IMR-90 (cell line): ENCODE results near the gene IL1R2. TPM values are rescaled to one million over a fixed set of nuclear protein-coding genes. Genes with fewer than 3 reads are reported as not detected.

ENCODE experiments used
- ATAC-seq: fragments of 200-7000 bp; cut with Tn5 transposase; 2 replicates; pipeline ENCODE4 v1.9.1; 2020; ENCODE audit warnings: low read depth, mild to moderate bottlenecking, moderate library complexity
- BruUV-seq: library from RNA; stranded (reverse); fragments of 400-500 nt; replicated peaks from 2 replicates; lab custom pipeline; 2021; lab: Mats Ljungman, UMichigan
- CTCF ChIA-PET: fragments of 300-600 bp; formaldehyde crosslinking; extraction: SDS; loops from one replicate; lab custom pipeline; 2021; ENCODE audit warnings: antibody characterized with exemption; lab: Yijun Ruan, JAX
- POLR2A ChIA-PET: fragments of 300-600 bp; sonication (Branson Sonifier 250); formaldehyde crosslinking; loops from one replicate; lab custom pipeline; 2022; ENCODE audit warnings: antibody characterized with exemption; ENCODE audit not compliant: unreplicated experiment; lab: Charles Lee
- DNase-seq: peaks from one replicate; pipeline ENCODE4 v3.0.0; 2013
- H2AFZ ChIP-seq: replicated peaks from 2 replicates; pipeline ENCODE3; 2013; ENCODE audit warnings: low read length, mild to moderate bottlenecking; ENCODE audit not compliant: poor library complexity
- H2AK5ac ChIP-seq: 2 replicates; pipeline ENCODE4 v1.6.1; 2013; ENCODE audit warnings: low read depth, low read length, inconsistent platforms
- H2AK9ac ChIP-seq: replicated peaks from 2 replicates; pipeline ENCODE3; 2013; ENCODE audit warnings: mild to moderate bottlenecking, low read depth, low read length, moderate library complexity; ENCODE audit not compliant: poor library complexity
- H2BK120ac ChIP-seq: 2 replicates; pipeline ENCODE4 v1.6.1; 2013; ENCODE audit warnings: low read depth, low read length, inconsistent platforms
- H2BK15ac ChIP-seq: 3 replicates; pipeline ENCODE4 v1.6.1; 2013; ENCODE audit warnings: low read depth, low read length, inconsistent platforms
- H2BK20ac ChIP-seq: 2 replicates; pipeline ENCODE4 v1.6.1; 2013; ENCODE audit warnings: low read depth, mild to moderate bottlenecking, inconsistent platforms, low read length, moderate library complexity
- H2BK5ac ChIP-seq: 2 replicates; pipeline ENCODE4 v1.6.1; 2013; ENCODE audit warnings: mild to moderate bottlenecking, low read depth, low read length, inconsistent platforms; ENCODE audit not compliant: poor library complexity, severe bottlenecking
- H3K14ac ChIP-seq: replicated peaks from 2 replicates; pipeline ENCODE4 v1.6.1; 2013; ENCODE audit warnings: low read depth, low read length, inconsistent platforms
- H3K18ac ChIP-seq: 2 replicates; pipeline ENCODE4 v1.6.1; 2013; ENCODE audit warnings: low read depth, low read length, control low read depth
- H3K23ac ChIP-seq: 2 replicates; pipeline ENCODE4 v1.6.1; 2013; ENCODE audit warnings: low read depth, low read length, inconsistent platforms
- H3K27ac ChIP-seq: 2 replicates; pipeline ENCODE4 v1.5.1; 2013; ENCODE audit warnings: mild to moderate bottlenecking, control low read depth, low read length; ENCODE audit not compliant: insufficient read depth
- H3K27me3 ChIP-seq: 2 replicates; pipeline ENCODE4 v1.6.1; 2013; ENCODE audit warnings: low read length; ENCODE audit not compliant: control insufficient read depth, insufficient read depth
- H3K36me3 ChIP-seq: 2 replicates; pipeline ENCODE4 v1.6.1; 2013; ENCODE audit warnings: low read length, mixed read lengths; ENCODE audit not compliant: control insufficient read depth, insufficient read depth
- H3K4ac ChIP-seq: 2 replicates; pipeline ENCODE4 v1.6.1; 2013; ENCODE audit warnings: low read depth, low read length, inconsistent platforms
- H3K4me1 ChIP-seq: 2 replicates; pipeline ENCODE4 v1.6.1; 2013; ENCODE audit warnings: low read length, mixed read lengths; ENCODE audit not compliant: control insufficient read depth, insufficient read depth
- H3K4me2 ChIP-seq: 2 replicates; pipeline ENCODE4 v1.6.1; 2013; ENCODE audit warnings: low read depth, mild to moderate bottlenecking, control low read depth, low read length, moderate library complexity
- H3K4me3 ChIP-seq: 2 replicates; pipeline ENCODE4 v1.5.1; 2013; ENCODE audit warnings: low read depth, mild to moderate bottlenecking, control low read depth, low read length, moderate library complexity; ENCODE audit not compliant: insufficient read depth
- H3K56ac ChIP-seq: 2 replicates; pipeline ENCODE4 v1.6.1; 2013; ENCODE audit warnings: low read length, inconsistent platforms; ENCODE audit not compliant: insufficient read depth; ENCODE audit errors: extremely low read depth
- H3K79me1 ChIP-seq, 2 experiments: 2 replicates each; pipeline ENCODE4 v1.6.1; 2013; ENCODE audit warnings: low read length in 2 of 2, inconsistent platforms in 1 of 2, low read depth in 1 of 2
- H3K9ac ChIP-seq: 2 replicates; pipeline ENCODE4 v1.6.1; 2013; ENCODE audit warnings: low read depth, low read length, control low read depth
- H3K9me1 ChIP-seq: 2 replicates; pipeline ENCODE4 v1.6.1; 2013; ENCODE audit warnings: low read length, inconsistent platforms; ENCODE audit not compliant: insufficient read depth
- H3K9me3 ChIP-seq: 2 replicates; pipeline ENCODE4 v1.6.1; 2013; ENCODE audit warnings: low read length; ENCODE audit not compliant: control insufficient read depth, insufficient read depth
- H4K20me1 ChIP-seq: 2 replicates; pipeline ENCODE4 v1.6.1; 2013; ENCODE audit warnings: low read length, inconsistent platforms; ENCODE audit not compliant: insufficient read depth
- H4K5ac ChIP-seq: 2 replicates; pipeline ENCODE4 v1.6.1; 2013; ENCODE audit warnings: mild to moderate bottlenecking, low read depth, low read length, control low read depth
- H4K8ac ChIP-seq, 2 experiments: 2 replicates each; pipeline ENCODE4 v1.6.1; 2013; ENCODE audit warnings: low read depth in 2 of 2, low read length in 2 of 2, control low read depth in 1 of 2, inconsistent platforms in 1 of 2
- H4K91ac ChIP-seq: 2 replicates; pipeline ENCODE4 v1.6.1; 2013; ENCODE audit warnings: low read depth, low read length, inconsistent platforms; ENCODE audit not compliant: insufficient read depth
- BHLHE40 ChIP-seq: fragments of 150-350 bp; IDR thresholded peaks from 2 replicates; pipeline ENCODE4 v1.6.1; 2016; ENCODE audit warnings: mild to moderate bottlenecking, low read depth, low read length
- FOS ChIP-seq: fragments of 150-350 bp; IDR thresholded peaks from 2 replicates; pipeline ENCODE4 v1.6.1; 2016; ENCODE audit warnings: low read depth, low read length
- WGBS, 2 experiments: methylation state at CpG; one replicate each; pipeline versions ENCODE4 v1.1.5 to v1.1.7; 2013; ENCODE audit warnings: missing lambda C conversion rate in 2 of 2; ENCODE audit not compliant: insufficient read length in 1 of 2; ENCODE audit errors: extremely low coverage in 2 of 2; 5-methylcytosine and 5-hydroxymethylcytosine counted together
- dilution Hi-C: fragments of 300-500 bp; cut with HindIII; formaldehyde crosslinking; loops from one replicate; pipeline ENCODE4 v1.14.3; 2018; ENCODE audit warnings: low sequenced_read_pairs; ENCODE audit not compliant: unreplicated experiment
- in situ Hi-C: fragments of 300-500 bp; cut with MboI; formaldehyde crosslinking; loops from 3 replicates; pipeline ENCODE4 v1.14.3; 2019; ENCODE audit warnings: low sequenced_read_pairs, inconsistent platforms, mixed read lengths
- intact Hi-C: fragments of 100-400 bp; cut with micrococcal nuclease; formaldehyde crosslinking; loops from 2 replicates; pipeline ENCODE4 v1.10.0; 2022
- polyA plus RNA-seq, 3 experiments: library from polyadenylated mRNA; depleted of rRNA; stranded (reverse); fragments of >200 nt; gene quantifications; 2 replicates each; pipeline ENCODE4 v1.2.3, GENCODE V29; 2012; ENCODE audit warnings: low replicate concordance in 1 of 3
- total RNA-seq: library from RNA; depleted of rRNA; stranded (reverse); fragments of >200 nt; gene quantifications from 2 replicates; pipeline ENCODE4 v1.2.3, GENCODE V29; 2012
- TF ChIP-seq, protein P1 (sequence below): fragments of 150-350 bp; IDR thresholded peaks from 2 replicates; pipeline ENCODE4 v1.6.1; 2017; ENCODE audit warnings: mild to moderate bottlenecking, antibody characterized with exemption, low read length, low read depth

IL1R2 gene
- total and polyA plus RNA-seq, 2 of the 4 experiments (the other 2 are of a cell fraction): not detected

DNA sequence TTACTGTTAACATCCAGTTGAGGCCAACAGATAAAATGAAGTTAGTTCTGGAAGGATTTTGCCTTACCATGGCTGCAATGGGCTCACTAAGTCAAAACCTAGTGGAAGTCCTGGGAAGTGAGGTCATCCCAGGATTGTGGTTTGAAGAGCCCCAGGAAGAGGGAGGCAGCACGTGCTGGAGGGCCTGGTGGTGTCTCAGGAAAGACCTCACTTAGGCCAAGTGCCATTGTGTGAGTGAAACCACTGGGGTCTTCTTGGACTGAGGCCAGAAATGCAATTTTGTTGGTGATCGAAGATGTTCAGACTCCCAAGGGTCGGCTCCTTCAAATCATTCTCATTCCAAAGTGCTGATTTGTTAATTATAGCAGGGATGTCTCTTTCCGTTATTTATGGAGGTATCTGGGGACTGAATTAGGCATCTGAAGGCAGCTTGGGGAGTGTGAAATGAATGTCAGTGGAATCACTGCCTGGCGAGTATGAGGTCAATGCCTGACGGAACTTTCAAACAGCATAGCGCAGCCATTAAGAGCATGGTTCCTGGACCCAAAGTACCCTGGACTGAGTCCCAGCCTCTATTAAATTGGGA, 60.0 kb downstream of the IL1R2 start:
- whole genome bisulfite sequencing, 2 experiments: 100% methylated on average over 1 of the region's 7 CpGs; no CpG with 5 or more reads in 1 of the 2 experiments
- Histone ChIP-seq H3K27me3 (no peaks in the 10 kb centered on the region), H2AFZ (peak overlapping the region; percentile 53), H3K14ac (peak overlapping the region; percentile 34), H2BK20ac (peak overlapping the region; percentile 61; the same call in 1 of the 2 replicates), H3K9me1 (peaks cover 13% of the 10 kb centered on the region), H2AK5ac (peak overlapping the region; percentile 73), H3K9ac (no peak overlapping the region), H3K9me3 (no peaks in the 10 kb centered on the region), H2BK120ac (peak overlapping the region; percentile 28), H3K36me3 (no peaks in the 10 kb centered on the region), H2BK5ac (peak overlapping the region; percentile 54), H4K91ac (peak overlapping the region; percentile 52), H3K56ac (peak overlapping the region; percentile 38; the same call in 1 of the 2 replicates), H3K23ac (0 out of 2 replicates have a peak overlapping the region, but pooled peaks have one; percentile 10), H4K5ac (peak overlapping the region; percentile 27; the same call in 1 of the 2 replicates), H3K4me3 (no peak overlapping the region), H3K4me2 (no peak overlapping the region), H2AK9ac (peak overlapping the region; percentile 60), H4K20me1 (no peaks in the 10 kb centered on the region), H3K4ac (peak overlapping the region; percentile 51), H4K8ac (peak overlapping the region; percentile 19 to 81; a peak in 3 of 4 replicates), H3K27ac (peak overlapping the region; percentile 69), H3K18ac (peak overlapping the region; percentile 32), H3K79me1 (no peaks in the 10 kb centered on the region; a peak in 1 of 4 replicates), H2BK15ac (peak overlapping the region; percentile 34; the same call in 1 of the 3 replicates), H3K4me1 (peaks cover 21% of the 10 kb centered on the region)
- ChIA-PET CTCF (interaction anchor here (0.5 to 2.4 kb wide), 4 partner anchors 10 to 47 kb away, joined by 3 to 6 read pairs (median 4); no protein-coding TSS in a partner anchor), POLR2A (interaction anchor here (1.6 kb wide), 1 partner anchor 13 kb away, joined by 10 read pairs; no protein-coding TSS in a partner anchor)
- in situ Hi-C loops (no loop called here), intact Hi-C loops (no loop called here), dilution Hi-C loops (no loop called here)
- no TSS peak for BruUV-seq
- peak; percentile 94 for TF ChIP-seq BHLHE40
- no peak for TF ChIP-seq FOS
- TF ChIP-seq, protein P1, sequence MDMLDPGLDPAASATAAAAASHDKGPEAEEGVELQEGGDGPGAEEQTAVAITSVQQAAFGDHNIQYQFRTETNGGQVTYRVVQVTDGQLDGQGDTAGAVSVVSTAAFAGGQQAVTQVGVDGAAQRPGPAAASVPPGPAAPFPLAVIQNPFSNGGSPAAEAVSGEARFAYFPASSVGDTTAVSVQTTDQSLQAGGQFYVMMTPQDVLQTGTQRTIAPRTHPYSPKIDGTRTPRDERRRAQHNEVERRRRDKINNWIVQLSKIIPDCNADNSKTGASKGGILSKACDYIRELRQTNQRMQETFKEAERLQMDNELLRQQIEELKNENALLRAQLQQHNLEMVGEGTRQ: peak; percentile 66; the same call in 1 of the 2 replicates
- DNase-seq: peak; percentile 65
- no peak for ATAC-seq
